ENCODE measurements around the gene SYT9.

Gene SYT9

DNA sequence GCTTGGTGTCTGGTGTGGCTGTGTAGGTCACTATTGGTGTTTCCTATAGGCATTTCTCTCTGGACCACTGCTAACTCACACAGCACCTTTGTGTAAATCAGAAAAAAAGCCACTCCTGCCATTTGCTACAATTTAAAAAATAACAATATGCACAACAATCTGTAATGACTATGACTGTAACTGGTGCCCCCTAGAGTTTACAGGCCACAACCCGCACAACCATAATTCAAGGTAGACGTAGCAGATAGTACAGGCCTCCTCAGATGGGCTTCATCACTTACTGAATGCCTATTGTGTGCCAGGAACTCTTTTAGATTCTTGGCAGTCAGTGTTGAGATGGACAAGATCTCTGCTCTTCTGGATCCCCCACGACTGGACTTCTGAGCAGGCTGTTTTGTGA, 47.7 kb downstream of the SYT9 start:
- no peak for TF ChIP-seq POLR2AphosphoS5 (IDR thresholded peaks at IDR 0.05; ENCODE audit: low read depth, low read length)
- TF ChIP-seq, protein P1, sequence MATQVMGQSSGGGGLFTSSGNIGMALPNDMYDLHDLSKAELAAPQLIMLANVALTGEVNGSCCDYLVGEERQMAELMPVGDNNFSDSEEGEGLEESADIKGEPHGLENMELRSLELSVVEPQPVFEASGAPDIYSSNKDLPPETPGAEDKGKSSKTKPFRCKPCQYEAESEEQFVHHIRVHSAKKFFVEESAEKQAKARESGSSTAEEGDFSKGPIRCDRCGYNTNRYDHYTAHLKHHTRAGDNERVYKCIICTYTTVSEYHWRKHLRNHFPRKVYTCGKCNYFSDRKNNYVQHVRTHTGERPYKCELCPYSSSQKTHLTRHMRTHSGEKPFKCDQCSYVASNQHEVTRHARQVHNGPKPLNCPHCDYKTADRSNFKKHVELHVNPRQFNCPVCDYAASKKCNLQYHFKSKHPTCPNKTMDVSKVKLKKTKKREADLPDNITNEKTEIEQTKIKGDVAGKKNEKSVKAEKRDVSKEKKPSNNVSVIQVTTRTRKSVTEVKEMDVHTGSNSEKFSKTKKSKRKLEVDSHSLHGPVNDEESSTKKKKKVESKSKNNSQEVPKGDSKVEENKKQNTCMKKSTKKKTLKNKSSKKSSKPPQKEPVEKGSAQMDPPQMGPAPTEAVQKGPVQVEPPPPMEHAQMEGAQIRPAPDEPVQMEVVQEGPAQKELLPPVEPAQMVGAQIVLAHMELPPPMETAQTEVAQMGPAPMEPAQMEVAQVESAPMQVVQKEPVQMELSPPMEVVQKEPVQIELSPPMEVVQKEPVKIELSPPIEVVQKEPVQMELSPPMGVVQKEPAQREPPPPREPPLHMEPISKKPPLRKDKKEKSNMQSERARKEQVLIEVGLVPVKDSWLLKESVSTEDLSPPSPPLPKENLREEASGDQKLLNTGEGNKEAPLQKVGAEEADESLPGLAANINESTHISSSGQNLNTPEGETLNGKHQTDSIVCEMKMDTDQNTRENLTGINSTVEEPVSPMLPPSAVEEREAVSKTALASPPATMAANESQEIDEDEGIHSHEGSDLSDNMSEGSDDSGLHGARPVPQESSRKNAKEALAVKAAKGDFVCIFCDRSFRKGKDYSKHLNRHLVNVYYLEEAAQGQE (IDR thresholded peaks at IDR 0.05; ENCODE audit: insufficient read depth in 1 of 2, low read depth in 2 of 2, low read length in 2 of 2): no peak
- no peak for TF ChIP-seq SIN3A (IDR thresholded peaks at IDR 0.05; ENCODE audit: borderline replicate concordance, insufficient read depth, low read length)
- TF ChIP-seq TAF1 (IDR thresholded peaks at IDR 0.05; ENCODE audit: borderline replicate concordance, insufficient read depth, low read length): no peak
- no peak for TF ChIP-seq FOXP2 (optimal IDR thresholded peaks at IDR 0.05; ENCODE audit: borderline replicate concordance, extremely low read depth, extremely low read length, insufficient read depth)

DNA sequence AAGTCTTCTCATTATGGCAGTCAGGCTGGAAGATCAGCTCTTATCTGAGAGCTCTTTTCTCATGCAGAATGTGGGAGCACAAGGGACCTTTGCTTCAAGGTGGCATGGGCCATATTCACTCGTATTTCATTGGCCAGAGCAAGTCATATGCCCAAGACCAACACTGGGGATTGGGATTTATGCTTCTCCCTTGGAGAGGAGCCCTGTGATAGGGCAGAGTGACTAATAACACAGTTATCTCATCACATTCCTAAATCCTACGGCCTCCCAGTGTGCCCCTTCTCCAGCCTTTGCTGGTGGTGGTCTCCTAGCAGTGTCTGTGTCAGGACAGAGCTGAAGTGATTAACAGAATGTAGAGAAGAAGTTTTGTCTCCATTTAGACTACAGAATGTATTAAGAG, 48.6 kb downstream of the SYT9 start:
- TF ChIP-seq POLR2AphosphoS5 (IDR thresholded peaks at IDR 0.05; ENCODE audit: low read depth, low read length) (no peak), FOXP2 (optimal IDR thresholded peaks at IDR 0.05; ENCODE audit: borderline replicate concordance, extremely low read depth, extremely low read length, insufficient read depth) (no peak), SIN3A (IDR thresholded peaks at IDR 0.05; ENCODE audit: borderline replicate concordance, insufficient read depth, low read length) (no peak)
- TF ChIP-seq, protein P1 (IDR thresholded peaks at IDR 0.05; ENCODE audit: insufficient read depth in 1 of 2, low read depth in 2 of 2, low read length in 2 of 2): no peak

DNA sequence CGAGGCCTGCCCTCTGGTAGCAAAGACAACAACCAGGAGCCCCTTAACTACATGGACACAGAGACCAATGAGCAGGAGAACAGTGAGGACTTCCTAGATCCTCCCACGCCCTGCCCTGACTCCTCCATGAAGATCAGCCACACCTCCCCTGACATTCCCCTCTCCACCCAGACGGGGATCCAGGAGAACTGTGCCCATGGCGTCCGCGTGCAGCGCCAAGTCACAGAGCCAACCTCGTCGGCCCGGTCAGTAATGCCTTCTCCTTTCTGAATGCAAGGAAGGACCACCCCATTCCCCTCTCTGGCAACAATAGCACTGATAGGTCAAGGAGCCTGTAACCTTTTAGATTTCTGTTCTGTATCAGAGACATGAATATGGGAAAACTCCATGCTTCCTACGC, 51.4 kb downstream of the SYT9 start:
- no peak for TF ChIP-seq SIN3A (IDR thresholded peaks at IDR 0.05; ENCODE audit: borderline replicate concordance, insufficient read depth, low read length)
- no peak for TF ChIP-seq POLR2AphosphoS5 (IDR thresholded peaks at IDR 0.05; ENCODE audit: low read depth, low read length)
- TF ChIP-seq, protein P1 (IDR thresholded peaks at IDR 0.05; ENCODE audit: insufficient read depth in 1 of 2, low read depth in 2 of 2, low read length in 2 of 2): no peak
- no peak for TF ChIP-seq TAF1 (IDR thresholded peaks at IDR 0.05; ENCODE audit: borderline replicate concordance, insufficient read depth, low read length)
- TF ChIP-seq FOXP2 (optimal IDR thresholded peaks at IDR 0.05; ENCODE audit: borderline replicate concordance, extremely low read depth, extremely low read length, insufficient read depth): no peak

DNA sequence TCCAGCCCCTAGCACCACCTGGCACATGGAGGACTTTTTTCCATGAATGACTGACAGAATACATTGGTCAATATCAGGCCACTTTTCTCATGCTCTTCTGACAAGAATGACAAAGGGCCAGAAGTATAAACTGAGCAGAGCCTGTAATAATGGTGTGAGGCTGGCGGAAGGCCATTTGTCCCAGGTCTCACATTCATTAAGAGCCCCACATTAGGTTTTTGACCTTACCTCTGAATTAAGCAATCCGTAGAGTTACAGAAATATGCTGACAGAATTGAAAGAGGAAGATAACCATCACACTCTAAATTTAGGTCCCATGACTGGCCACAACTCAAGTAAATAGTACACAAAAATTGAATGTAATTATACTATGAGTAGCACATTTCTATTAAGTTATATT, 55.2 kb downstream of the SYT9 start:
- TF ChIP-seq, protein P1 (IDR thresholded peaks at IDR 0.05; ENCODE audit: insufficient read depth in 1 of 2, low read depth in 2 of 2, low read length in 2 of 2): no peak
- TF ChIP-seq TAF1 (IDR thresholded peaks at IDR 0.05; ENCODE audit: borderline replicate concordance, insufficient read depth, low read length): no peak
- TF ChIP-seq FOXP2 (optimal IDR thresholded peaks at IDR 0.05; ENCODE audit: borderline replicate concordance, extremely low read depth, extremely low read length, insufficient read depth): no peak
- no peak for TF ChIP-seq POLR2AphosphoS5 (IDR thresholded peaks at IDR 0.05; ENCODE audit: low read depth, low read length)
- TF ChIP-seq SIN3A (IDR thresholded peaks at IDR 0.05; ENCODE audit: borderline replicate concordance, insufficient read depth, low read length): no peak

DNA sequence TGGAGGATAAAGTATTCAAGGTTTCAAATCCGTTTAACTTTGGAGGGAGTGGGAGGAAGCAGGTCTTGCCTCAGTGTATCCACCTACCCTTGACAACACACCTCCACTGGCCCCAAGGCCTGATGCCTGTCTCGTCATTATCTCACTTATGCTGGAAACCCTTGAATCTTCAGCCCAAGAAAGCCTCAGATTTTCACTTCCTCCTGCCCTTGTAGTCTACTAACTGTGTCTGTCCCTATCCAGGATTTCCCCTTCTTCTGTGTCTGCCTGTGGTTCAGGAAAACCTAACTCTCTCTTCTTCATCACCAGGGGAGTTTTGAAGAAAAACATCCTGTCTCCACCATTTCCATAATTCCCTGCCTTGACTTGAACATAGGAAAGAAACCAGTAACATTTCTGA, 56.1 kb downstream of the SYT9 start:
- TF ChIP-seq, protein P1 (IDR thresholded peaks at IDR 0.05; ENCODE audit: insufficient read depth in 1 of 2, low read depth in 2 of 2, low read length in 2 of 2): no peak
- TF ChIP-seq SIN3A (IDR thresholded peaks at IDR 0.05; ENCODE audit: borderline replicate concordance, insufficient read depth, low read length): no peak
- no peak for TF ChIP-seq POLR2AphosphoS5 (IDR thresholded peaks at IDR 0.05; ENCODE audit: low read depth, low read length)
- TF ChIP-seq FOXP2 (optimal IDR thresholded peaks at IDR 0.05; ENCODE audit: borderline replicate concordance, extremely low read depth, extremely low read length, insufficient read depth): no peak
- no peak for TF ChIP-seq TAF1 (IDR thresholded peaks at IDR 0.05; ENCODE audit: borderline replicate concordance, insufficient read depth, low read length)

All from PFSK-1 (cell line).